Spleen (tissue), 11 donors: ENCODE measurements around the gene CDC25B. TPM values are rescaled to one million over a fixed set of nuclear protein-coding genes. Genes with fewer than 3 reads are reported as not detected.

Source experiments
- DNase-seq: peaks from one replicate; pipeline ENCODE4 v3.0.0-alpha.2; 2020
- H3K27ac ChIP-seq, 8 donors: fragments of 200-600 bp; sonication (generic) in 7 of 8; 1 replicate in 4 of 8; 2 replicates in 4 of 8; pipeline versions ENCODE4 v1.5.0 to v1.8.0; 2016 to 2021; ENCODE audit warnings: inconsistent platforms in 4 of 8, mild to moderate bottlenecking in 4 of 8, moderate library complexity in 1 of 8
- H3K27me3 ChIP-seq, 7 donors: fragments of 200-600 bp; sonication (generic) in 6 of 7; replicated peaks in 1 of 7; 1 replicate in 4 of 7; 2 replicates in 3 of 7; pipeline versions ENCODE4 v1.5.0 to v1.8.0; 2016 to 2021; ENCODE audit warnings: inconsistent platforms in 3 of 7, mild to moderate bottlenecking in 1 of 7
- H3K36me3 ChIP-seq, 6 donors: fragments of 200-600 bp; sonication (generic) in 5 of 6; 1 replicate in 4 of 6; 2 replicates in 2 of 6; pipeline versions ENCODE4 v1.5.0 to v1.8.0; 2016 to 2021; ENCODE audit warnings: inconsistent platforms in 2 of 6
- H3K4me1 ChIP-seq, 6 donors: fragments of 200-600 bp; sonication (generic) in 5 of 6; 1 replicate in 3 of 6; 2 replicates in 3 of 6; pipeline versions ENCODE4 v1.5.0 to v1.8.0; 2016 to 2021; ENCODE audit warnings: inconsistent platforms in 3 of 6
- H3K4me3 ChIP-seq, 8 donors: fragments of 200-600 bp; sonication (generic) in 7 of 8; 1 replicate in 4 of 8; 2 replicates in 4 of 8; pipeline versions ENCODE4 v1.5.0 to v1.8.0; 2016 to 2021; ENCODE audit warnings: inconsistent platforms in 4 of 8, mild to moderate bottlenecking in 4 of 8, moderate library complexity in 2 of 8
- H3K9me3 ChIP-seq, 8 donors: fragments of 200-600 bp; sonication (generic) in 7 of 8; 1 replicate in 4 of 8; 2 replicates in 4 of 8; pipeline versions ENCODE4 v1.5.0 to v1.8.0; 2016 to 2021; ENCODE audit warnings: inconsistent platforms in 4 of 8
- POLR2A ChIP-seq, 3 donors: fragments of 450-650 bp; IDR thresholded peaks; one replicate each; pipeline ENCODE4 v1.5.1; 2017; ENCODE audit warnings: antibody characterized with exemption in 3 of 3, mild to moderate bottlenecking in 1 of 3
- POLR2AphosphoS5 ChIP-seq, 3 donors: sonication (generic); formaldehyde crosslinking; IDR thresholded peaks; one replicate each; pipeline ENCODE4 v1.5.1; 2017; ENCODE audit warnings: antibody characterized with exemption in 3 of 3
- WGBS, 5 donors: extraction: QIAGEN DNeasy Blood & Tissue Kit in 3 of 5; methylation state at CpG; one replicate each; pipeline versions ENCODE4 v1.1.5 to v1.1.7; 2013 to 2018; 5-methylcytosine and 5-hydroxymethylcytosine counted together
- intact Hi-C: fragments of 100-400 bp; cut with DNase I; formaldehyde crosslinking; loops from one replicate; pipeline ENCODE4 v1.15.0; 2023; ENCODE audit warnings: low total_unique reads
- polyA plus RNA-seq, 3 donors: library from polyadenylated mRNA; stranded (reverse); fragments of 200-250 nt; gene quantifications; one replicate each; pipeline ENCODE4 v1.2.1, GENCODE V29; 2013
- total RNA-seq, 7 donors: library from RNA; depleted of rRNA in 3 of 7; stranded (reverse); fragments of >200 nt in 3 of 7; fragmentation: NEBNext Ultra II Directional in 4 of 7; extraction: Animal tissue kit (Norgen Biotek cat#: 25700) in 4 of 7; gene quantifications; one replicate each; pipeline versions ENCODE4 v1.1.0 to v1.2.1, GENCODE V29; 2016 to 2021
- TF ChIP-seq, protein P1 (sequence below), 11 experiments: fragments of 200-600 bp in 7 of 11; fragments of 450-650 bp in 4 of 11; sonication (generic) in 4 of 11; IDR thresholded peaks in 8 of 11; conservative IDR thresholded peaks in 3 of 11; 1 replicate in 7 of 11; 2 replicates in 4 of 11; pipeline versions ENCODE4 v1.4.0 to v1.8.0; 2016 to 2021; ENCODE audit warnings: antibody characterized with exemption in 11 of 11, inconsistent platforms in 4 of 11, mild to moderate bottlenecking in 1 of 11
- donor health status: healthy with polysubstance abuse.
- donor health status: DM: no; HTN: no; CAD: no; lungs with moderate emphysema.
- donor health status: DM: no; HTN: no; CAD: no.
- donor health status: Bipolar disorder and iron deficiency.
- donor health status: healthy.
- donor health status: DM: no; HTN: no; CAD: no.
- donor health status: DM: yes; HTN: yes; CAD: no.

The CDC25B gene
- total and polyA plus RNA-seq, 10 donors = 22.8 to 67.7 (median 50.9) TPM

GRCh38 chr20:3803854-3804253 is 7.7 kb downstream of the CDC25B start:
- peak; percentile 62 for DNase-seq
- H3K9me3 ChIP-seq = no peaks in the 10 kb centered on the region
- H3K27ac ChIP-seq = peak overlapping the region in 3 of 8 donors; percentile 4 to 99 (median 96)
- H3K4me1 ChIP-seq = peaks cover 25 to 100% (median 78%) of the 10 kb centered on the region in 6 donors
- intact Hi-C loops = no loop called here
- peaks cover 0 to 76% (median 56%) of the 10 kb centered on the region in 6 donors for H3K36me3 ChIP-seq
- H3K4me3 ChIP-seq = no peak overlapping the region
- no peaks in the 10 kb centered on the region for H3K27me3 ChIP-seq
- 81 to 94% (median 93%) methylated on average over 6 of the region's 6 CpGs for WGBS, 5 donors
- no peak for TF ChIP-seq POLR2A (IDR thresholded peaks at IDR 0.05)
- no peak for TF ChIP-seq POLR2AphosphoS5 (IDR thresholded peaks at IDR 0.05)
- TF ChIP-seq, protein P1, sequence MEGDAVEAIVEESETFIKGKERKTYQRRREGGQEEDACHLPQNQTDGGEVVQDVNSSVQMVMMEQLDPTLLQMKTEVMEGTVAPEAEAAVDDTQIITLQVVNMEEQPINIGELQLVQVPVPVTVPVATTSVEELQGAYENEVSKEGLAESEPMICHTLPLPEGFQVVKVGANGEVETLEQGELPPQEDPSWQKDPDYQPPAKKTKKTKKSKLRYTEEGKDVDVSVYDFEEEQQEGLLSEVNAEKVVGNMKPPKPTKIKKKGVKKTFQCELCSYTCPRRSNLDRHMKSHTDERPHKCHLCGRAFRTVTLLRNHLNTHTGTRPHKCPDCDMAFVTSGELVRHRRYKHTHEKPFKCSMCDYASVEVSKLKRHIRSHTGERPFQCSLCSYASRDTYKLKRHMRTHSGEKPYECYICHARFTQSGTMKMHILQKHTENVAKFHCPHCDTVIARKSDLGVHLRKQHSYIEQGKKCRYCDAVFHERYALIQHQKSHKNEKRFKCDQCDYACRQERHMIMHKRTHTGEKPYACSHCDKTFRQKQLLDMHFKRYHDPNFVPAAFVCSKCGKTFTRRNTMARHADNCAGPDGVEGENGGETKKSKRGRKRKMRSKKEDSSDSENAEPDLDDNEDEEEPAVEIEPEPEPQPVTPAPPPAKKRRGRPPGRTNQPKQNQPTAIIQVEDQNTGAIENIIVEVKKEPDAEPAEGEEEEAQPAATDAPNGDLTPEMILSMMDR (IDR thresholded peaks at IDR 0.05 in 8 of 11, conservative IDR thresholded peaks at IDR 0.05 in 3 of 11) = no peak

- intact Hi-C loops = no loop called here
- 73 to 86% (median 83%) methylated on average over 10 to 11 of the region's 11 CpGs for WGBS, 5 donors
- Histone ChIP-seq H3K36me3 (peaks cover 0 to 71% (median 56%) of the 10 kb centered on the region in 6 donors), H3K27ac (peak overlapping the region in 2 of 8 donors; percentile 96 to 99), H3K27me3 (no peaks in the 10 kb centered on the region), H3K4me3 (no peak overlapping the region), H3K9me3 (no peaks in the 10 kb centered on the region), H3K4me1 (peaks cover 21 to 98% (median 74%) of the 10 kb centered on the region in 6 donors)
- DNase-seq = peak; percentile 54
- TF ChIP-seq POLR2AphosphoS5 (IDR thresholded peaks at IDR 0.05) (no peak), POLR2A (IDR thresholded peaks at IDR 0.05) (no peak)
- TF ChIP-seq, protein P1 (IDR thresholded peaks at IDR 0.05 in 8 of 11, conservative IDR thresholded peaks at IDR 0.05 in 3 of 11) = no peak
Measured at GRCh38 chr20:3804254-3804751, 8.2 kb downstream of the CDC25B start.

- H3K4me1 ChIP-seq = peaks cover 17 to 97% (median 72%) of the 10 kb centered on the region in 6 donors
- H3K27me3 ChIP-seq = no peaks in the 10 kb centered on the region
- H3K36me3 ChIP-seq = peaks cover 0 to 66% (median 56%) of the 10 kb centered on the region in 6 donors
- H3K9me3 ChIP-seq = no peaks in the 10 kb centered on the region
- DNase-seq = peak; percentile 70
- H3K27ac ChIP-seq = peak overlapping the region in 4 of 8 donors; percentile 85 to 99 (median 94)
- intact Hi-C loops = no loop called here
- WGBS, 5 donors = 90 to 97% (median 95%) methylated on average over 10 to 11 of the region's 11 CpGs
- TF ChIP-seq POLR2AphosphoS5 (IDR thresholded peaks at IDR 0.05) = no peak
- H3K4me3 ChIP-seq = no peak overlapping the region
Measured at GRCh38 chr20:3804781-3805180, 8.7 kb downstream of the CDC25B start.

DNA sequence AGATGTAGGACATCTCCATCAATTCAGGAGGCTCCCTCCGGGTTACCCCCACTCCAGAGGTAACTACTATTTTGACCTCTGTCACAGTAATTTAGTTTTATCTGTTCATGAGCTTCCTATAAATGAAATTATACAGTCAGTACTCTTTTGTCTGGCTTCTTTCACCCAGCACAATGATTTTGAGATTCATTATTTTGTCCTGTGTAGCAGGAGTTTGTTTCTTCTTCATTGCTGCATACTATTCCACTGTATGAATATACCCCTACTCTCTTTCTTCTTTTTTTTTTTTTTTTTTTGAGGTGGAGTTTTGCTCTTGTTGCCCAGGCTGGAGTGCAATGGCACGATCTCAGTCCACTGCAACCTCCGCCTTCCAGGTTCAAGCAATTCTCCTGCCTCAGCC is 12.4 kb downstream of the CDC25B start:
- Histone ChIP-seq H3K27ac (peak overlapping the region; percentile 66 to 96 (median 85)), H3K4me1 (peaks cover 15 to 96% (median 71%) of the 10 kb centered on the region in 6 donors), H3K27me3 (no peaks in the 10 kb centered on the region), H3K36me3 (peaks cover 0 to 29% (median 23%) of the 10 kb centered on the region in 6 donors), H3K4me3 (peak overlapping the region in 3 of 8 donors; percentile 0 to 54 (median 22)), H3K9me3 (no peaks in the 10 kb centered on the region)
- intact Hi-C loops = no loop called here
- TF ChIP-seq POLR2AphosphoS5 (IDR thresholded peaks at IDR 0.05) (no peak), POLR2A (IDR thresholded peaks at IDR 0.05) (no peak)
- TF ChIP-seq, protein P1 (IDR thresholded peaks at IDR 0.05 in 8 of 11, conservative IDR thresholded peaks at IDR 0.05 in 3 of 11) = no peak
- peak; percentile 27 for DNase-seq
- 79 to 90% (median 84%) methylated on average over 3 of the region's 3 CpGs for WGBS, 5 donors
